GM19239 (cell line): ENCODE data around the gene SLIT3.
"Not testable (repeated sequence)": the region's sequence is repeated elsewhere in the genome, so short reads cannot be mapped to it uniquely, and the experiment has no call there.

Experiments
- DNase-seq: peaks from one replicate; pipeline ENCODE4 v3.0.0; 2011; ENCODE audit warnings: low spot score; ENCODE audit not compliant: insufficient read length
- FAIRE-seq: peaks from 2 replicates; lab custom pipeline; 2011; peaks lifted over from hg19 to GRCh38; lab: Jason Lieb, UNC

Gene SLIT3

GRCh38 chr5:168746893-168747640, 553.9 kb downstream of the SLIT3 start:
- no peak for FAIRE-seq
- no peak for DNase-seq

GRCh38 chr5:168746126-168746892, 554.6 kb downstream of the SLIT3 start:
- not testable (repeated sequence) for FAIRE-seq

GRCh38 chr5:168743617-168744016, 557.3 kb downstream of the SLIT3 start:
- no peak for FAIRE-seq

More at GRCh38 chr5:168746126-168746892, 554.6 kb downstream of the SLIT3 start:
- not testable (repeated sequence) for DNase-seq

GRCh38 chr5:168742311-168742710, 558.6 kb downstream of the SLIT3 start:
- FAIRE-seq, DNase-seq: not testable (repeated sequence)

More at GRCh38 chr5:168743617-168744016, 557.3 kb downstream of the SLIT3 start:
- no peak for DNase-seq

- FAIRE-seq (no peak), DNase-seq (no peak)
Observed at GRCh38 chr5:168740811-168741213, 560.1 kb downstream of the SLIT3 start.

- FAIRE-seq: no peak
- DNase-seq: no peak
Observed at GRCh38 chr5:168740092-168740800, 560.7 kb downstream of the SLIT3 start.

- DNase-seq: no peak
- FAIRE-seq: no peak
Observed at GRCh38 chr5:168737066-168737465, 563.9 kb downstream of the SLIT3 start.

GRCh38 chr5:168736281-168736831, 564.6 kb downstream of the SLIT3 start:
- DNase-seq (no peak), FAIRE-seq (no peak)

GRCh38 chr5:168734620-168735300, 566.2 kb downstream of the SLIT3 start:
- no peak for FAIRE-seq

GRCh38 chr5:168734119-168734518, 566.8 kb downstream of the SLIT3 start:
- FAIRE-seq: no peak
- DNase-seq: no peak

More at GRCh38 chr5:168734620-168735300, 566.2 kb downstream of the SLIT3 start:
- no peak for DNase-seq

GRCh38 chr5:168728546-168729211, 572.3 kb downstream of the SLIT3 start:
- FAIRE-seq (no peak), DNase-seq (no peak)

- FAIRE-seq: no peak
Observed at GRCh38 chr5:168727547-168727946, 573.4 kb downstream of the SLIT3 start.

GRCh38 chr5:168726342-168726741, 574.6 kb downstream of the SLIT3 start:
- FAIRE-seq (no peak), DNase-seq (no peak)

More at GRCh38 chr5:168727547-168727946, 573.4 kb downstream of the SLIT3 start:
- DNase-seq: no peak

- no peak for DNase-seq
- no peak for FAIRE-seq
Observed at GRCh38 chr5:168724227-168724626, 576.7 kb downstream of the SLIT3 start.

GRCh38 chr5:168723037-168723436, 577.9 kb downstream of the SLIT3 start:
- FAIRE-seq: no peak
- no peak for DNase-seq

GRCh38 chr5:168721966-168722365, 579.0 kb downstream of the SLIT3 start:
- no peak for DNase-seq
- no peak for FAIRE-seq

- FAIRE-seq (no peak), DNase-seq (no peak)
Observed at GRCh38 chr5:168721002-168721753, 579.8 kb downstream of the SLIT3 start.

- FAIRE-seq (no peak), DNase-seq (no peak)
Observed at GRCh38 chr5:168720575-168720974, 580.4 kb downstream of the SLIT3 start.

- no peak for FAIRE-seq
- no peak for DNase-seq
Observed at GRCh38 chr5:168714046-168714445, 586.9 kb downstream of the SLIT3 start.
